MV-4-11 (cell line): Measurements from ENCODE around the gene NT5C3A.
A peak's percentile ranks its signal among the peaks of the same experiment; 100 is the strongest.
"Not testable (repeated sequence)": the region's sequence is repeated elsewhere in the genome, so short reads cannot be mapped to it uniquely, and the experiment has no call there.

Experiments
- DNase-seq: peaks from one replicate; lab custom pipeline; 2025; lab: John Stamatoyannopoulos, UW

Gene NT5C3A

DNA sequence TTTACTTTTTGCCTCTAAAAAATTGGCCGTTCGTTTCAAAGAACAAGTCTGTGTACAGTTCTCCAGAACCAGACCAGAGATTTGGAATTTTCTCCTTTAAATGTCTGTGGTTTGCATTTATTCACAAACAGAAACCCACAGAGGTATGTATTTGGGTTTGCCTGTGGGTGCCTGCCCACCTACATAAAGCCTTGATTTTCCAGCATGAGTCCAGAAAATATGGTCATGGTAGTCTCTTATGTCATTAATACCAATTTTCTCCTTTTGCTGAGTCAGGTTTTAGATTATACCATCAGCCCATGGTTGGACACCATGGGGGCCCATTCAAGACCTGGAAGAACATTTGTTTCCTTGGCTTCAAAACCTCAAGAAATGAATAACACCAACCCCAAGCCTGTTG, 82.7 kb downstream of the NT5C3A start:
- DNase-seq: not testable (repeated sequence)

- not testable (repeated sequence) for DNase-seq
Measured at GRCh38 chr7:32979246-32979645, 83.3 kb downstream of the NT5C3A start.

- DNase-seq: peak; percentile 11
Measured at GRCh38 chr7:32977159-32977558, 85.4 kb downstream of the NT5C3A start.

DNA sequence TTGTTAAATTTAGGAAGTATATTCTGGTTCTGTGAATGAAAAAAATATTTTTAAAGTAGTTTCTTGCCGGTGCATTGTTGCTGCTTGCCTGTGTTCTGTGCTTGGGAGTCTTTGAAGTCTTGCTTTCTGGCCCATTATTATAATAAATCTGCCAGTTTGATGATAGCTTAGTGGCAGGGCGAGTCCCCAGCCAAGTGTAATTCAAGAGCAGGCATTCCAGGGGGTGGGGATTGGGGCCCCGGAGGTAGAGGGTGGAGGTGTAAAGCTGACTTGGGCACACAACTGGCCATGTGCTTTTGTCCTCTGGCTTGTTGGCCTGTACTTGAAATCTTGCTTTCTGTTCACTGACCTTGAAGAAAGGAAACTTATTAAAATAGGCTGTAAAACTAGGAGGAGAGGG, 90.6 kb downstream of the NT5C3A start:
- DNase-seq: not testable (repeated sequence)

DNA sequence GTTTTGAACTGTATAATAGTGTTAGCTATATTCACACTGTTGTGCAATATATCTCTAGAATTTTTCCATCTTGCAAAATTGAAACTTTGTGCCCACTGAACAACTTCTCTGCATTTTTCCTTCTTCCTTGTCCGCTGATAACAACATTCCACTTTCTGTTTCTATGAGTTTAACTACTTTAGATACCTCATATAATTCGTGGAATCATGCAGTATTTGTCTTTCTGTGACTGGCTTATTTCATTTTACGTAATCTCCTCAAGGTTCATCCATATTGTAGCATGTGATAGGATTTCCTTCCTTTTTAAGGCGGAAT, 95.4 kb downstream of the NT5C3A start:
- DNase-seq: peak; percentile 41

DNA sequence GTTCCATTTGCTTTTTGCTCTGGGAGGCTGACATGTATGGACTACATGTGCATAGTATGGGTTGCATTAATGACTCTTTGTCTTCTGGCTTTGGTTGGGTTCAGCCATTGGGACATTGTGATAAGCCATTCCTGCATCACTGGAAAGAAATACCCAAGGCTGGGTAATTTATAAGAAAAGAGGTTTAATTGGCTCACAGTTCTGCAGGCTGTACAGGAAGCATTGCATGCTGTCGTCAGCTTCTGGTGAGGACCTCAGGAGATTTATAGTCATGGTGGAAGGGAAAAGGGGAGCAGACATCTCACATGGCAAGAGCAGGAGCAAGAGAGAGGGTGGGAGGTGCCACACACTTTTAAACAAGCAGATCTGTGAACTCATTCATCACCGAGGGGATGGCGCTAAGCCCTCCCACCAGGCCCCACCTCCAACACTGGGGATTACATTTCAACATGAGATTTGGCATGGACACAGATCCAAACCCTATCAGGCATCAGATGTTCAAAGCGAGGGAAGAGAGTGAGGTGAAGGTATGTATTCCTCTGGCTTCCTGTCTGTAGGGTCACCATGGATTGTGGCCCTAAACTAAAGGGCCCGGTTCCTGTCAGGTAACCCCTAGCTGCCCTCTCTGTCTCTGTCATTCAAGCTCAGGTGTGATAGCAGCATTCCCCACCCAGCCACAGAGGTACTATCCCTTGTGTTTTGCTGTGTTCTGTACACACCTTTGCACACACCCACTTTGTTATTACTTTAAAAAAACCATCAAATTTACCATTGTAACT, 95.9 kb downstream of the NT5C3A start:
- not testable (repeated sequence) for DNase-seq

DNA sequence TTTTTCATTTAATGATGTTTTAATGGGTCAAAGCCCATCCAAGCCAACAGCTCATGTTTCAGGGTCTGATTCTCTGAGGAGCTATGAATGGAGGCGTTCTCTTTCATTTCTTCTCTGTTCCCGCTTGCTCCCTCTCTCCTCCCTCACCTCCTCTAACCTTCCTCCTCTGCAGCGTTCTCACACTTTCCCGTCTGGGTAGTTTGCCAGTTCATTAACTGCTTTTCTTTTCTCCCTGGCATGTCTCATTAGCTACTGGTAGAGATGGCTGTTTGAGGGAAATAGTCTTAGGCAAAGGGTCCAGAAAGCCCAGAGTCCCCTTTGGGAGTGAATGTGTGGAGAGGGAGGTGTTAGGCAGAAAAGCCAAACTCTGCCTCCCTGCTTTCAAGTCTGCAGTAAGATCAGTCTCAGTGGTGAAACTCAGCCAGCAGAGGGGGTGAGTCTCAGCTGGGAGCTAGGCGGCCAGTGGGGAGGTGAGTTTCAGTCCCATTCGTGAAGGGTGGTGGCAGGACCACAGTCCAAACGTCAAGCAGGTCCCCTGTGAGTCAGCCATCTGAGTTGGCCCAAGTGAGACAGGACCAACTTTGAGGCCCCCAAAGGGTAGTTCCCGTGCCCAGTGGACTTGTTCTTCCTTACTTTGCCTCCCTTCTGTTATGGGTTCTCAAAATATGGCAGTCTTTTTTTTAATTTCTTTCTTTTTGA, 98.0 kb downstream of the NT5C3A start:
- not testable (repeated sequence) for DNase-seq
